ELR (cell line): ENCODE measurements around the gene NUB1.

Experiments
- DNase-seq: peaks from one replicate; pipeline ENCODE4 v3.0.0-alpha.2; 2015; ENCODE audit warnings: low read depth

Gene NUB1

DNA sequence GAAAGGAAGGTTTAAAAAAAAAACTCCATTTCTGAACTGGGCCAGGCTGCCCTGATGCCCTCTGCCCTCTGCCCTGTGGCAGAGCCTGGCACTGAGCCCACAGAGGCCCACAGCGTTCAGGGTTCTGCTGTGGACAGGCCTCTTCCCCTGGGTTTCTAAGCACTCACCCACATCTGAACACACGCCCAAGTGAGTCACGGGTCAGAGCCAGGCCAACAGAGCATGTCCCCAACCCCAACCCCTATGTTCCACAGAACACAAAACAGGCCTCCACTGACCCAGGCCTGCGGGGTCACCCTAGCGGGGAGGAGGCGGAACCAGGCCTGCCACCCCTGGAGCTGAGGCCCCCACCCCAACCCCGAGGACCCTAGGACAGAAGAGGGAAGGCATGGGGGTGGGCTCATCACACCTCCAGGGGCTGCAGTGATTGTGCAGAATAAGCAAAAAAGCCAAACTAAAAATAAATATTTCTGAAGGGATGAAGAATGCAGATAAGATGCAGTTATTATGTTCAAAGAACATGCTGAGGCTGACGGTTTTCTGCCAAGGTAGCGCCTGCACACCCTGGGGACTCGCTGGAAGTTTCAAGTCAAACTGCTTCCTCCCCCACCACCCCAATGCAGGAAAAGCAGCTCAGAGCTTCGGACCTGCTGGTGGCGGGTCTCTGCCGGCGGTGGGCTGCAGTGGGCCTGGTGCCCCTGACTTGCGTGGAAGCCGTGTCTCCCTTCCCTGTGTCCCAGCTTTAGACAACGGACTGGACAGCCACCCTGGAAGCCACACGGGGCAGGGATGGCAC, 62.8 kb downstream of the NUB1 start:
- DNase-seq, result peak; percentile 43

GRCh38 chr7:151405056-151405455, 63.4 kb downstream of the NUB1 start:
- DNase-seq, result no peak

GRCh38 chr7:151405588-151405987, 64.0 kb downstream of the NUB1 start:
- no peak for DNase-seq

GRCh38 chr7:151406051-151406875, 64.7 kb downstream of the NUB1 start:
- no peak for DNase-seq

- DNase-seq, result no peak
Measured at GRCh38 chr7:151406886-151407583, 65.4 kb downstream of the NUB1 start.

GRCh38 chr7:151408498-151408838, 66.9 kb downstream of the NUB1 start:
- no peak for DNase-seq

- no peak for DNase-seq
Measured at GRCh38 chr7:151408839-151409666, 67.4 kb downstream of the NUB1 start.

DNA sequence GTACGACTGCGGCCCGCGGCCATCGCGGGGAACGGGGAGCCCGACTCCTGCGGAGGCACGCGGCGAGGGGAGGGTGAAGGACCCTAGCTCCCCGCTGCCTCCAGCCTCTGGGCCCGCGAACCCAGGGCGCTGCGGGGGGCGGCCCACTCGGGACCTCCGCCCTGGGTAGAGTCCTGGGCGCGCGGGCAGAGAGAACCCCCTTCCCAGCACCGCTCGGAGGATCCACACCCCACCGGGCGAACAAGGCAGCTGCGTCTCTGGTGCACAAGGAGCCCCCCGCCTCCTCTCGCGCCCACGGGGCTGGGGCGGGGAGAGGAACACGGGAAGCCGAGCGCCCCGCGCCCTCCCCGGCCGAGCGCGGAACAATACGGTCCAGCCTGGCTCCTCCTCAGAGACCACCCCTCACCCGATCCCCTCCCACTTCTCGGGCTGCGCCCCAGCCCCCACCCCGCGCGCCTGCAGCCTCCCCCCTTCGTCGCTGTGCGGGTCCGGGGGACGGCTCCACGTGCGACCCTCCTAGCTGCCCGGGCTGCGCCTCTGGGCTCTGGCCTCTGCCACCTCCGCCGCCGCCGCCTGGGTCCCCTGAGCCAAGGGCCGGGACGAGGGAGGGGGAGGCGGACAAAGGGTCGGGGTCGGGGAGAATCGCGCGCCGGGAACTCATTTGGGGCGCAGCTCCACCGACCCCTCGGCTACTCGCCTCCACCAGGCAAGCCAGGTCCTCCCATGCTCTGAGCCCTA, 68.2 kb downstream of the NUB1 start, which contains the start of gene WDR86:
TSS of gene WDR86 (minus strand) at position 372 of the 738 bp plus-strand sequence. CDS start 449 bp downstream, outside the sequence.
- DNase-seq, result no peak

- DNase-seq, result no peak
Measured at GRCh38 chr7:151410405-151411390, 69.1 kb downstream of the NUB1 start.

DNA sequence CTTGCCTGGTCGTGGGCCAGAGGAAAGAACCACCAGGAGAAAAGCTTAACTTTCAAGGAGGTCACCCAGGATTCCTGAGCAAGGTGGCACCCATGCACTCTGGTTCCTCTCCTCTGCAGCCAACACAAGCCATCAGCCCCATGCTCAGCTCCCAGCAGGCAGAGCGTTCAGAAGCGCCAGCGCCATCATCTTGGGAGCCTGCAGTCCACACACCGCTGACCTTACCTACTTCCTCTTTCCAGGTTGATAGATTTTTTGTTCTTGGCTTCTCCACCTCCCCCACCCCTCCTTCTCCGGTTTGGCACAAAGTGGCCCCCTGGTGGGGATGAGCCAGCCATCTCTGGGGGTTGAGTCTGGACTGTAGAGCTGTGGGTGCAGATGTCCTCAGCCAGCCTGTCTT, 69.9 kb downstream of the NUB1 start:
- no peak for DNase-seq

DNA sequence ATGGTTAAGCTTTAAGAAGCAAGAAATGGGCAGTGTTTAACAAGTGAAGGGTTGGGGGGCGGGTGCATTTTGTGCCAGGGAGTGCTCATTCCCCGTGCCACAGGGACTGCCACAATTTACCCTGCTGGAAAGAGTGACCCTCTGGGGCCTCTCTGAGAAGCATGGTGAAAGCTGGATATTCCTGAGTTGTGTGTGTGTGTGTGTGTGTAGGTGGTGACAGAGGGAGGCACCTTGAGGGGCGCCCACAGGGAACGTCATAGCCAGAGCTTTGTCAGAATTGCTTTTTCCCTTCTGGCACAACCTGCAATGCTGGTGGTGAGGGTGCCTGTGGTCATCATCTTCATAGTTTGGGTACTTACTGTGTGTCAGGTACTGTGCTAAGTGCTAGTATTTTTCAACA, 70.7 kb downstream of the NUB1 start:
- DNase-seq, result no peak

DNA sequence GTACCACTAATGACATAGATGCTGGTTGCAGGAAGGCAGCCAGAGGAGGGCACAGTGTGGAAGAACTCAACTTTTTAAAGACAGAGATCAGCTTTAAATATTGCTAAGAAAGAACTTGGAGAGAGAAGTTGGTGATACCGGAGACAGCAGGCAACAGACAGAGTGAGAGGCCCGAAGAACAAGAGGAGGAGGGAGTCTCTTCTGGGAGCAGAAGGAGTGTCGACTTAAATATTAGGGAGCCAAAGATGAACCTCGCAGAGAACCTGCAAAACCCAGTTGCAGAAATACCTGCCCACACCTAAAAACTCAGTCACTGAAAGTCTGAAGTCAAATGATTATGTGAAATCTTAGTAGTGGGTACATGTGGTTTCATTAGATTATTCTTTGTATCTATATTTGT, 71.6 kb downstream of the NUB1 start:
- DNase-seq, result no peak

DNA sequence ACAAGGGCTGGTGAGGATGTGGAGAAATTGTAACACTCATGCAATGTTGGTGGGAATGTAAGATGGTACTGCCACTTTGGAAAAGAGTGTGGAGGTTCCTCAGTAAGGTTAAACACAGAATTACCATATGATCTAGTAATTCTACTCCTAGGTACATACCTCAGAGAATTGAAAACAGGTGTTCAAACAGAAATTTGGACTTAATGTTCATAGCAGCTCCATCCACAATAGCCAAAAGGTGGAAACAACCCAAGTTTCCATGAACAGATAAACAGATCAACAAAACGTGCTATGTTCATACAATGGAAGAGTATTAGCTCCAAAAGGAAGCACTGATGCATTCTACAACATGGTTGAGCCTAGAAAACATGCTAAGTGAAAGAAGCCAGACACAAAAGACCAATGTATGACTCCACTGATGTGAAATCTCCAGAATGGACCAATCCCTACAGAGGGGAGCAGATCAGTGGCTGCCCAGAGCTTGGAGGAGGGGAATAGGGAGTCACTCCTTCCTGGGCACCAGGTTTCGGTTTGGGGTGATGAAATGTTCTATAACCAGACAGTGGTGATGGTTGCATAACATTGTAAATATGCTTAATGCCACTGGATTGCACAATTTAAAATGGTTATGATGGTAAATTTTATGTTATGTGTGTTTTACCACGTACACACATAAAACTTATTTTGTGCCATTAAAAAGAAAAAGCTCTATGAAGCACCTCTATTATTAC, 73.9 kb downstream of the NUB1 start:
- DNase-seq, result no peak

DNA sequence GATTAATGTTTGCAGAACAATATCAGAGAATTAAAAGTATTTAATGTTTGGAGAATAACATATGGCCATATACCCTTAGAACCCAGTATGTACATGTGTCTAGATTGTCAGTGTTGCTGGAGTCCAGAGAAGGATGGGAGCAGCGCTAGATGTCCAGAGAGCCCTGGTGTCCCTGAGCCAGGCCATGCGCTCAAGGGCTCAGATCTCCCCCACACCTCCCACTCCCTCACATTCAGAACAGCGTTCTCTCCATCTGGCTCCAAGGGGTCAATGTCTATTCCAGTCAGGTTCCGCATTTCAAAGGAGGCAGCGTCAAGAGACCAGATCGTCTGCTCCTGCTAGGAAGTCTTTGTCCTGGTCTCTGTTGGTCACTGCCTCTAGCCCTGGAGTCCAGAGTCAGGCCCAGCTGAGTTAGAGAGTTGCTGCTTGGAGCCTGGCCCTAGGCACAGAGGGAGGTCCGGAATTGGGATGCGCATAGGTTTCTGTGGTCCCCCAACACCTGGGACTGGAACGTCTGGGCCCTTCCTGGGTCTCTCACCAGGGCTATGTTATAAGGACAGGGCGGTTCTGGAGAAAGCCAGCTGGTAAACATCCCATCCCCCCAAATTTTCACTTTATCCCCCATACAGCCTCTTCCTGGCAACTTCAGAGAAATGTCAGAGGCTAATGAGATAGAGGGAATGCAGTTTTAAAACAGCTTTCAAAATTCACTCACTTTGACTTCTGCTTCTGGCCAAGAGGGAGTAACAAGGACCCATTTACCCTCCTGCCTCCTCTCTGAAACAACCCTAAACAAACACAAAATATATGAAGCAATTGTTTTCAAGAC, 74.7 kb downstream of the NUB1 start:
- no peak for DNase-seq

DNA sequence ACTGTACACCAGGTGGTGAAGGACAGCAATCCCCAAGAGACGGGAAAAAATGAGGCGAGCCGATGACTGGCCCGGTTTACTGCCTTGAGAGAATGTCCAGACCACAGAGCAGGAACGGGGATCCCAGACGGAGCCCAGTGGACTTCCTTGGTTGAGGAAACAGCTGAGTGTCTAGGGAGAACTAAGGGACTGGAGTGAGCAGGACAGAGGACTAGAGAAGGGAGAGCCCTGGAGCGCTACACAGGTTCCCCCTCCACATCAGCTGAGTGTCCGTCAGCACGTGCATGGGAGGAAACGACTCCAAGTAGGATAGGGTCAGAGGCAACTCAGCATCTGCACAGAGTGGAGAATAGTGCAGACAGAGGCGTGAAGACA, 75.3 kb downstream of the NUB1 start:
- no peak for DNase-seq

- no peak for DNase-seq
Measured at GRCh38 chr7:151420144-151420543, 78.5 kb downstream of the NUB1 start.

DNA sequence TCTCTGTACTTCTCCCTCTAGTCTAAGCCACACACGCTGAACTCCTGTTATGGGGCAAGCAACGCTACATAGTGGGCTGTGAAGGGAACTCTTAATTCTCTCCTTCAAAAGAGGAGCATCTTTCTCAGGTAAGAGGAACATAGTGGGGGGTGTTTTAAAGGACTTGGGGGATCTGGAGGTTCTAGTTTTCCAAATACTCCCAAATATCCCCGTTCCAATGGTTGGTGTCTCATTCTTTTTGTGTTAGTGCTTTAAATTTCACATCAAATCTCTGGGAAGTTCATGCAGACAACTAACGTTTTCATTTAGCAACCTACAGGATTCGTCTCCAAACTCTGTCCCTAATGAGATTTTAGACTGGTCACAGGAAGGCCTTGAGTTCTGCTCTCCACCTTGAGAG, 80.6 kb downstream of the NUB1 start:
- no peak for DNase-seq

DNA sequence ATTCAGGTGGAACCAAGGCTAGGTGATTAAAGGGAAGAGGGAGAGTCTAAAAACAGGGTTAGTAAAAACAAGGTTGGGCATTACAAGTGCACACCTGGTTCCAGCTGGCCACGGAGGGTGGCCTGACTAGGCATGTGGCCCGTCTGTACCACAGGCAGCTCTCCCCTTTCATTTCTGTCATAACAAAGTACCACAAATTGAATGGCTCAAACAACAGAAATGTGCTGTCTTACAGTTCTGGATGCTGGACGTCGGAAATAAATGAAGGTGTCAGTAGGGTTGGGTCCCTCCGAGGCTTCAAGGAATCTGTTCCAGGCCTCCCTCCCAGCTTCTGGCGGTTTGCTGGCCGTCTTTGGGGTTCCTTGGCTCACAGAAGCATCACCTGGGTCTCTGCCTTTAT, 81.6 kb downstream of the NUB1 start:
- no peak for DNase-seq
